ENCODE measurements around the gene VSIG8. TPM values are rescaled to one million over a fixed set of nuclear protein-coding genes. Genes with fewer than 3 reads are reported as not detected.

The VSIG8 gene
- total RNA-seq, 2 experiments from 2014 or later, result not detected

DNA sequence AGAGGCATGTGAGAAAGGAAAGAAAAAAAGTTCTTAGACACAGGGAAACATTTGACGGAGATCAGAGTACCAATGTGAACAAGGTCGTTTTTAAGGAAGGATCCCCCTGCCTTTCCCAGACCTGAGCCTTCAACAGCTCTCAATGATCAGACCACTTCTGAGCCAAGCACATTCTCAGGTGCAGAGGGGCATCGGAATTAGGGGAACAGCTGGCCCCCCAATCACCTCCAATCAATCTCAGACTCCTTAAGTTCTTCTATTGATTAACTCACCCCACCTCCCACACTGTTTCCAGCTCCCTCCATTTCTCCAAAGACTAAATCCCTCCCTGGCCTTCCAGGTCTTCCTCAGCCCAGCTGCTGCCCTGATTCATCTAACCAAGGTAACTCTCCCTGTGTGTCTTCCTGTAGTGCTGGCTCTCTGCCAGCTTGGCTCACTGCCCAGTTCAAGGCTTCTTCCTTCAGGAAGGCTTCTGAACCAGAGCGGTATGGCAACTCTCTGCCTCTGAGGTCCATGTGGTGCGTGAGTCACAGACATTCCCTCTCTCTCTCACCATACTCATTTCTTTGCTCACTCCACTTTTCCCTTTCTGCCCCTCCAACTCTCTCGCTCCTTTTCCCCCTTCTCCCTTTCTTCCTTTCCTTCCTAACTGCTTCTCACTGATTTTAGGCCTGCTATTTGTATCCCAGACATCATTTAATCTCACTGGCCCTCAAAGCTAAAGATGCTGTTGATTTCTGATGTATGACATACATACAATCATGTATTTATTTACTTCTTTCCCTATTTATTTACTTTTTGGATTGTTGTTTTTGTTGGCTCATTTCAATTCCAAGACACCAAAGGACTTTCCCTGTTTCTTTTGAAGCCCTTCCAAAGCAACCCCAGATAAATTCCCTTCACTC is 19.4 kb upstream of the VSIG8 start:
- CTCF ChIA-PET, result interaction anchor here (1.1 to 4.3 kb wide), 3 partner anchors 9 to 83 kb away, joined by 4 to 32 read pairs (median 17); no protein-coding TSS in a partner anchor
- H3K27me3 Mint-ChIP-seq, result no peaks in the 10 kb centered on the region
- no peaks in the 10 kb centered on the region for H3K9me3 Mint-ChIP-seq
- intact Hi-C loops (cut with micrococcal nuclease), result no loop called here
- no peak overlapping the region for H3K4me3 Mint-ChIP-seq
- no peak overlapping the region for H3K27ac Mint-ChIP-seq
- DNase-seq, result peak; percentile 53
- no peaks in the 10 kb centered on the region for H3K4me1 Mint-ChIP-seq (ENCODE audit: low read depth)
- POLR2A ChIA-PET, result no interaction called here
- H3K36me3 Mint-ChIP-seq, result no peaks in the 10 kb centered on the region

DNA sequence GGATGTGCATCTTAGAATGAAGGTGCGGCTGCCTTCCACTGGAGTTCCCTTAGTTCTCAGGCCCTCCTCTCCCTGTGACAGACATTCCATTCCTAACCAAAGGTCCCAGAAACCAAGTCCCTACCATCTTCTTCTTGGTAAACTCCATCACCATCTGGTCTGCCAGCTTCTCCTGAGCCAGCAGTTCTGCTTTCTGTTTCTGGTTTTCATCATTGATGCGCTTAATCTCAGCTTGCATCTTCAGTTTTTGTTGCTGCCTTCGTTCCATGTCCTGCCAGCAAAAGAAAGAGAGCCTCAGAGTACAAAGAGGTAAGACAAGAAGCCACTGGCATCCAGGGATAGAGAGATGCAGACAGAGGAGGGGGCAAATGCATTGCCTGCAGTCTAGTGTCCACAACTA is 18.0 kb upstream of the VSIG8 start:
- intact Hi-C loops (cut with micrococcal nuclease), result no loop called here
- Mint-ChIP-seq H3K4me3 (no peak overlapping the region), H3K9me3 (no peaks in the 10 kb centered on the region), H3K4me1 (ENCODE audit: low read depth) (no peaks in the 10 kb centered on the region), H3K27ac (no peak overlapping the region), H3K27me3 (no peaks in the 10 kb centered on the region), H3K36me3 (no peaks in the 10 kb centered on the region)
- CTCF ChIA-PET, result interaction anchor here (4.0 to 4.3 kb wide), 2 partner anchors 11 to 82 kb away, joined by 17 to 32 read pairs; no protein-coding TSS in a partner anchor
- no peak for DNase-seq
- POLR2A ChIA-PET, result no interaction called here

DNA sequence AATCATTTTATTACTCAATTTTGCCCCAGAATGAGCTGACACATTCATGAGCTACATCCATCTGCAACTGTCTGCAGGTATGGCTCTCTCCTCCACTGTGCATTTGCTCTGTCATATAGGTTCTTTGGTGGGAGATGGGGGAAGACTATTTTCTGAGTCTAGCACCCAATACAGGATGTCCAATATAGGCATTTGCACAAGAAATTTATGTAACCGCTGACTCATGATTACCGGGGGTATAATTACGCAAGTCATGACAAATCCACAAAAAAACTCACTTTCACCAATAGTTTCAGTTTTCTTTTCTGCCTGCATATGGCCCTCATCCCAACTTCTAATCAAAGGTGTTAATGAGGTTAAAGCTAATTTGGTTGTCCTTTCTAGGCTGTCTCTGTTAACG is 17.5 kb upstream of the VSIG8 start:
- H3K9me3 Mint-ChIP-seq, result no peaks in the 10 kb centered on the region
- ChIA-PET CTCF (interaction anchor here (4.0 to 4.3 kb wide), 2 partner anchors 11 to 81 kb away, joined by 17 to 32 read pairs; no protein-coding TSS in a partner anchor), POLR2A (no interaction called here)
- no peaks in the 10 kb centered on the region for H3K4me1 Mint-ChIP-seq (ENCODE audit: low read depth)
- no peak overlapping the region for H3K27ac Mint-ChIP-seq
- no peaks in the 10 kb centered on the region for H3K36me3 Mint-ChIP-seq
- intact Hi-C loops (cut with micrococcal nuclease), result no loop called here
- no peak overlapping the region for H3K4me3 Mint-ChIP-seq
- no peak for DNase-seq
- H3K27me3 Mint-ChIP-seq, result no peaks in the 10 kb centered on the region

DNA sequence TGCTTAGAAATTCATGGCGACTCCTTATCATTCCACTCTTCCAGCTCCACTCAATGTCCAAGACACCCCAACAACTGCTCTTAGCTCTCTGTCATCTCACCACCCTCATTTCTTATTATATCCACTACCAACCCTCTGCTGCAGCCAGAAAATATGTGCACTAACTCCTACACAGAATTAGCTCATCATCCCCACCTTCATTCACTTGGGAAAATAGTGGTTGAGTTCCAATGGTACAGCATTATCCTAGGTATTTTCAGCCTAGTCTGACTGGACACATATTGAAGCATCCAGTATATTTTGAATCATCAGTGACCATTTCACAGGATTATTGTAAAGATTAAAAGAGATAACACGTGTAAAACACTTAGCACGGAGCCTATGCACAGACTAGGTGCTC is 16.7 kb upstream of the VSIG8 start:
- intact Hi-C loops (cut with micrococcal nuclease), result no loop called here
- Mint-ChIP-seq H3K27me3 (no peaks in the 10 kb centered on the region), H3K27ac (no peak overlapping the region), H3K9me3 (no peaks in the 10 kb centered on the region), H3K4me1 (ENCODE audit: low read depth) (no peaks in the 10 kb centered on the region), H3K4me3 (no peak overlapping the region), H3K36me3 (no peaks in the 10 kb centered on the region)
- no peak for DNase-seq
- ChIA-PET CTCF (interaction anchor here (0.6 to 4.3 kb wide), 6 partner anchors 12 to 199 kb away, joined by 3 to 32 read pairs (median 3); no protein-coding TSS in a partner anchor), POLR2A (no interaction called here)

DNA sequence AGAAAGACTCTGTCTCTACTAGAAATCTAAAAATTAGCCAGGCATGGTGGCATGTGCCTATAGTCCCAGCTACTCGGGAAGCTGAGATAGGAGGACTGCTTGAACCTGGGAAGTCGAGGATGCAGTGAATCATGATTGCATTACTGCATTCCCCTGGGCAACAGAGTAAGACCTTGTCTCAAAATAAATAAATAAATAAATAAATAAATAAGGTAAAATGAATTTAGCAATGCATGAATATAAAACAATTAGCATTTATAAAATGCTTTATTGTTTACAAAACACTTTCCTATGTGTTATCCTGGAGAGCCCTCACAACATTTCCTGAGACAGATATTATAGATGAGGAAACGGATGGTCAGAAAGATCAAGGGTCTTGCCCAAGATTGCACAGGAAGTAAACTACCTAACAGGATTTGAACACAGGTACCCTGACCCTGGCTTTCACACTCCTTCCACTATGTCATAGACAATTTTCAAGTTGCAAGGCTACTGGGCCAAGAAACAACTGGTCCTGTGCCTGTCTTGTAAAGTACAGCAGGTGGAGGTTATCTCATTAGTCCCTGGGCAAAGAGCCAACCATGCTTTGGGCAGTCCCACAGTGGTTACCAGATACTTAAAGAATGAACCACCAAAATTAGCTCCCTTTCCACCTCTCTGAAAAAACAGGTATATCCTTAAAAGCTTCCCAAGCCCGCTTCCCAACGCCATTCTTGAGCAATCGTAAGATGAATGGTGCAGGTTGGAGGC is 15.4 kb upstream of the VSIG8 start:
- no peaks in the 10 kb centered on the region for H3K9me3 Mint-ChIP-seq
- CTCF ChIA-PET, result interaction anchor here (1.2 to 4.3 kb wide), 3 partner anchors 13 to 79 kb away, joined by 3 to 32 read pairs (median 17); no protein-coding TSS in a partner anchor
- no peaks in the 10 kb centered on the region for H3K36me3 Mint-ChIP-seq
- H3K4me1 Mint-ChIP-seq (ENCODE audit: low read depth), result no peaks in the 10 kb centered on the region
- H3K27me3 Mint-ChIP-seq, result no peaks in the 10 kb centered on the region
- no peak overlapping the region for H3K27ac Mint-ChIP-seq
- intact Hi-C loops (cut with micrococcal nuclease), result no loop called here
- POLR2A ChIA-PET, result no interaction called here
- no peak overlapping the region for H3K4me3 Mint-ChIP-seq
- DNase-seq, result no peak

DNA sequence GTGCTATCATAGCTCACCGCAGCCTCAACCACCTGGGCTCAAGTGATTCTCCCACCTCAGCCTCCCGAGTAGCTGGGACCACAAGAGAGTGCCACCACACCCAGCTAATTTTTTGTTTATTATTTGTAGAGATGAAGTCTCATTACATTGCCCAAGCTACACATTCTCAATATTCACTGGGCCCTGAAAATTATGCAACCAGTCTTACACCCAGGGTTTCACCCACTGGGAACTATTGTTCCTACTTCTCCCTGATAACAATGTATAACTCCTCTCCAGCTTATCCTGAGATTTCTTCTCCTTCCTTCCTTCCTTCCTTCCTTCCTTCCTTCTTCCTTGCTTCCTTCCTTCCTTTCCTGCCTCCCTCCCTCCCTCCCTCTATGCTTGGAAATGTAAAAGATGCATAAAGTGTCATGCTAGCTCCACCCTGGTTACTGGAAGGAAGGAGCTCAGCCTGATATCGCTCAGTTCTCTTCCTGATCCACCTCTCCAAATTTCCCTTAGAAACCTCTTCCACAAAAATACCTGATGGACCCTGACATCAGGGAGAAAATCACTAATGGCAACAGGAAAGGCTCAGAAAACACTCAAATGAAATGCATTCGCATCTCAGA is 11.2 kb upstream of the VSIG8 start:
- no peaks in the 10 kb centered on the region for H3K27me3 Mint-ChIP-seq
- H3K4me3 Mint-ChIP-seq, result no peak overlapping the region

DNA sequence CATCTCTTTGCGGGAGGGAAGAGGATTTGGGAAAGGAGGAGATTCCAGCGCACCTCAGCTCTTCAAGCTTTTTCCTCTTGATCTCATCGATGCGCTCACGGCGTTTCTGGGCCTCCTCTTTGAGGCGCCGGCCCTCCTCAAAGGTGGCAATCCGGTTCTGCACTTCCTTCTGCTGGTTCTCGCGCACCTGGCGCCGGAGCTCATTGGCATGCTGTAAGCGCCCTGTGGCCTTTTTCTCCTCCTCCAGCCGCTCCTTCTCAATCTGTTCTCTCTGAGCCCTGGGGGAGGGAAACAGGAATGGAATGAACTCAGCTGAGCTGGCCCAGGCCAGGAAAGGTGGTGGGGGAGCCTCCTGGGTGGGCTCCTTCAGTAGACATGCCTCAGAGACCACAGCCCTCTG is 10.4 kb upstream of the VSIG8 start:
- peaks cover 4% of the 10 kb centered on the region for H3K4me1 Mint-ChIP-seq (ENCODE audit: low read depth)
- no peaks in the 10 kb centered on the region for H3K27me3 Mint-ChIP-seq
- no peak overlapping the region for H3K27ac Mint-ChIP-seq
- intact Hi-C loops (cut with micrococcal nuclease), result no loop called here
- ChIA-PET CTCF (no interaction called here), POLR2A (no interaction called here)
- H3K9me3 Mint-ChIP-seq, result no peaks in the 10 kb centered on the region
- no peaks in the 10 kb centered on the region for H3K36me3 Mint-ChIP-seq
- no peak for DNase-seq
- H3K4me3 Mint-ChIP-seq, result no peak overlapping the region

More for the DNA sequence above, 11.2 kb upstream of the VSIG8 start:
- CTCF ChIA-PET, result interaction anchor here (1.0 to 2.7 kb wide), 2 partner anchors 18 to 19 kb away, joined by 4 to 8 read pairs; no protein-coding TSS in a partner anchor
- Mint-ChIP-seq H3K4me1 (ENCODE audit: low read depth) (peaks cover 4% of the 10 kb centered on the region), H3K36me3 (no peaks in the 10 kb centered on the region), H3K9me3 (no peaks in the 10 kb centered on the region), H3K27ac (no peak overlapping the region)
- intact Hi-C loops (cut with micrococcal nuclease), result no loop called here
- DNase-seq, result no peak
- POLR2A ChIA-PET, result no interaction called here

DNA sequence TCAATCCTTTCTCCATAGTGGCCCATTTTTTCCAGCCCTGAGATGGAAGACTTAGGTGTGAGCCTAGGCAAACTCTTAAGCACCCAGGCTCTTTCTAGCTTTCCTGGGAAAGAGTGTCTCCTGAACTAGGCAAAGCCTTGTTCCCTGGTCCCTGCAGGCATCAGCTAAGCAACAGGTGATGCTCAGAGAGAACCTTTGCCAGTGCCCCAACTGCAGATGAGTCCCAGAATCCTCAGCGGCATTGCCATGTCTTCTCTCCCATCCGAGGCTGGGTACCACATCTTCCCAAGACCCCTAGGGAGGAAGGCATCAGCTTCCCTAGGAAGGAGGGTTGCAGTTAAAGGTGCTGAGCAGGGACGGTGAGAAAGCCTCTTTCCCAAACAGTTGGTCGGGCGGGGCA is 8.2 kb upstream of the VSIG8 start:
- ChIA-PET CTCF (interaction anchor here (1.0 kb wide), 1 partner anchor 20 kb away, joined by 3 read pairs; no protein-coding TSS in a partner anchor), POLR2A (no interaction called here)
- peaks cover 14% of the 10 kb centered on the region for H3K4me1 Mint-ChIP-seq (ENCODE audit: low read depth)
- intact Hi-C loops (cut with micrococcal nuclease), result no loop called here
- H3K9me3 Mint-ChIP-seq, result no peaks in the 10 kb centered on the region
- H3K36me3 Mint-ChIP-seq, result no peaks in the 10 kb centered on the region
- H3K27me3 Mint-ChIP-seq, result no peaks in the 10 kb centered on the region
- no peak for DNase-seq
- H3K27ac Mint-ChIP-seq, result no peak overlapping the region
- H3K4me3 Mint-ChIP-seq, result no peak overlapping the region

DNA sequence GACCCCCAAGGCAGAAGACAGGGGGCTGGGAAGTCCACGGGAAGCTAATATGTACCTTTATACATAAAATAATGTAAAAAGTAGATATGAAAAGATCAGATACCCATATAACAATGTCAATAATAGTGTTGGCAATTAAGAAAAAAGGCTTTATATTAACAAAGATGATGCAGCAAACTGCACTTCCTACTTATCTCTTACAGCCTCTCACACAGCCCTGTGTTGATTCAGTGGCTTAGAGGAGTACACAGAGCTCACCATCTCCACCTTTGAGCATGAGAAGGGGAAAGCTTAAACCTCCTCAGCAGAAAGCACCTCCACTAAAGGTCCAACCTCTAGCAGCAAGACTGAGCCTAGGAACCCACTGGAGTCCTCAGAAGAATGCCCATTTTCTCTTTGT is 7.2 kb upstream of the VSIG8 start:
- no peak for DNase-seq
- ChIA-PET POLR2A (no interaction called here), CTCF (no interaction called here)
- Mint-ChIP-seq H3K27me3 (no peaks in the 10 kb centered on the region), H3K27ac (no peak overlapping the region), H3K4me1 (ENCODE audit: low read depth) (peaks cover 14% of the 10 kb centered on the region), H3K9me3 (no peaks in the 10 kb centered on the region), H3K4me3 (no peak overlapping the region), H3K36me3 (no peaks in the 10 kb centered on the region)
- intact Hi-C loops (cut with micrococcal nuclease), result no loop called here

DNA sequence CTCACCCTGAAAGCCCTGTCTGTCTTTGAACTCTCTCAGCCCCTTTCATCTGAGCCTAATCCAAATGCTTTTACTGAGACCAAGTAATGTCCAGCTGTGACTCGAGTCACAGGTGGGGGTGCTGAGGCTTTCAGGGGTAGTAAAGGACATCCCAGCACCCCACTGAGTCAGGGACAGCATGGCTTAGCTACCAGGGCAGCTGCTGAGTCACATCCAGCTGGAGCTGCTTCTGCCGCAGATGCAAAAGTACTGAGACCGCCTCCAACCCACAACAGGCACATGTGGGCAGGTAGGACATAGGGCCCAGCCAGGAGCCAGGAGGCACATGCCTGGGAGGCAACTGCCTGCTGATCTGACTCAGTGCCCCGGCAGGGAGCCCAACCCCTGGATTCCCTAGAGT is 6.7 kb upstream of the VSIG8 start:
- CTCF ChIA-PET, result interaction anchor here (1.3 kb wide), 1 partner anchor 22 kb away, joined by 5 read pairs; no protein-coding TSS in a partner anchor
- Mint-ChIP-seq H3K4me1 (ENCODE audit: low read depth) (peaks cover 14% of the 10 kb centered on the region), H3K27me3 (no peaks in the 10 kb centered on the region), H3K4me3 (no peak overlapping the region), H3K27ac (no peak overlapping the region), H3K36me3 (no peaks in the 10 kb centered on the region), H3K9me3 (no peaks in the 10 kb centered on the region)
- peak; percentile 49 for DNase-seq
- intact Hi-C loops (cut with micrococcal nuclease), result no loop called here
- POLR2A ChIA-PET, result no interaction called here

DNA sequence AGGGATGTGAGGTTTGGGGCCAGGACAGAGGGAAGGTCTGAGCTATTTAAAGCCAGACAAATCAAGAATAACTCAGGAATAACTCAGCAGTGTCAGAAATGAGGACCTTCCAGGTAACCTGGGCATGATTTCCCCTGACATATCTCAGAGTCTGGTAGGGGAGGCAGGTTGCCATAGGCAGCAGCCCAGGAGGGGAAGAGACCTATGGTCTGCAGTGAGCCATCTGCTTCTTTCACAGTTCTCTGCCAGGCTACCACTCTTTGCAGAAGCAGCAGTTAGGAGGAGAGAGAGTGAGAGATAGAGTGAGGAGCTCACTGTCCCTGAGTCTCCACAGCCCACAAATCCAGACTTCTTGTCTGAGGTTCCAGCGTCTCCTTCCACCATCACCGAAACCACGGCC is 6.3 kb upstream of the VSIG8 start:
- intact Hi-C loops (cut with micrococcal nuclease), result no loop called here
- Mint-ChIP-seq H3K4me3 (no peak overlapping the region), H3K36me3 (no peaks in the 10 kb centered on the region), H3K9me3 (no peaks in the 10 kb centered on the region), H3K27ac (no peak overlapping the region), H3K4me1 (ENCODE audit: low read depth) (peaks cover 14% of the 10 kb centered on the region), H3K27me3 (no peaks in the 10 kb centered on the region)
- ChIA-PET POLR2A (interaction anchor here (0.6 kb wide), 1 partner anchor 94 kb away, joined by 3 read pairs; no protein-coding TSS in a partner anchor), CTCF (interaction anchor here (1.3 kb wide), 1 partner anchor 22 kb away, joined by 5 read pairs; no protein-coding TSS in a partner anchor)
- DNase-seq, result no peak

DNA sequence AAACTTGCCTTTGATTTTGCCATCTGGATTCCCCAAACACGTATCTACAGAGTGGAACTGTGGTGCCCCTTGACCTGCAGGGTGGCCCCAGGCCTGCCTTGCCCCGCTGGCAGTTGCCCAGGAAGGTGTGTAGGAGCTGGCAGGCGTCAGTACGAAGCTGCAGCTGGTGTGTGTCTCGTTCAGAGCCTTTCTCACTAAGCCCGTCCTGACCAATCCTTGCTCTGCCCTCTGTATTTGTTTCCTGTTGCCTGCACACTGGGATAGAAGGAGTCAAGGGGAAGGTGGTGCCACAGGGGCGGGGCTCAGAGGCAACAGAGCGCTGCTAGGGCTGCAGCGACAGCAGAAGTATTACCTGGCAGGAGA is 5.2 kb upstream of the VSIG8 start:
- Mint-ChIP-seq H3K27me3 (no peaks in the 10 kb centered on the region), H3K36me3 (no peaks in the 10 kb centered on the region), H3K9me3 (no peaks in the 10 kb centered on the region), H3K27ac (no peak overlapping the region), H3K4me1 (ENCODE audit: low read depth) (peaks cover 14% of the 10 kb centered on the region), H3K4me3 (no peak overlapping the region)
- intact Hi-C loops (cut with micrococcal nuclease), result no loop called here
- ChIA-PET CTCF (interaction anchor here (1.3 kb wide), 1 partner anchor 23 kb away, joined by 5 read pairs; no protein-coding TSS in a partner anchor), POLR2A (interaction anchor here (1.7 kb wide), 1 partner anchor 58 kb away, joined by 5 read pairs; the partner anchor contains the start of gene TAGLN2)
- no peak for DNase-seq

Measured in activated CD4-positive, alpha-beta memory T cell treated with anti-CD3 and anti-CD28 coated beads for 36 hours (primary cell).